Gastroesophageal sphincter (tissue), 4 donors: Measurements from ENCODE around the gene UCHL3. TPM values are rescaled to one million over a fixed set of nuclear protein-coding genes. Genes with fewer than 3 reads are reported as not detected.
A peak's percentile ranks its signal among the peaks of the same experiment; 100 is the strongest.

Experiments
- ATAC-seq: fragments of 150-250 bp; one replicate; pipeline ENCODE4 v1.9.1; 2016; ENCODE audit warnings: mild to moderate bottlenecking, moderate library complexity
- H3K27ac ChIP-seq, 4 donors: fragments of 200-600 bp; sonication (generic) in 3 of 4; 1 replicate in 3 of 4; 2 replicates in 1 of 4; pipeline ENCODE4 v1.5.1; 2016 to 2019
- H3K27me3 ChIP-seq: fragments of 200-600 bp; sonication (generic); one replicate; pipeline ENCODE4 v1.5.1; 2019
- H3K36me3 ChIP-seq, 2 donors: fragments of 200-600 bp; sonication (generic); one replicate each; pipeline ENCODE4 v1.5.1; 2019; ENCODE audit warnings: control low read depth in 1 of 2
- H3K4me1 ChIP-seq, 3 donors: fragments of 200-600 bp; sonication (generic); 1 replicate in 2 of 3; 2 replicates in 1 of 3; pipeline ENCODE4 v1.5.1; 2016 to 2019; ENCODE audit warnings: control low read depth in 2 of 3
- H3K4me3 ChIP-seq, 2 donors: fragments of 200-600 bp; sonication (generic); one replicate each; pipeline ENCODE4 v1.5.1; 2019; ENCODE audit warnings: mild to moderate bottlenecking in 1 of 2, moderate library complexity in 1 of 2
- H3K9me3 ChIP-seq, 3 donors: fragments of 200-600 bp; sonication (generic); one replicate each; pipeline ENCODE4 v1.5.1; 2017 to 2019; ENCODE audit warnings: control low read depth in 2 of 3
- EP300 ChIP-seq: sonication (generic); formaldehyde crosslinking; IDR thresholded peaks from one replicate; pipeline ENCODE4 v1.6.1; 2017; ENCODE audit warnings: antibody characterized with exemption, mild to moderate bottlenecking
- POLR2A ChIP-seq, 2 donors: fragments of 450-650 bp; IDR thresholded peaks; one replicate each; pipeline ENCODE4 v1.6.1; 2017; ENCODE audit warnings: antibody characterized with exemption in 2 of 2, mild to moderate bottlenecking in 2 of 2, moderate library complexity in 1 of 2
- POLR2AphosphoS5 ChIP-seq: sonication (generic); formaldehyde crosslinking; IDR thresholded peaks from one replicate; pipeline ENCODE4 v1.6.1; 2017; ENCODE audit warnings: antibody characterized with exemption
- WGBS, 2 donors: methylation state at CpG; one replicate each; pipeline ENCODE4 v1.1.5; 2018; ENCODE audit warnings: low coverage in 1 of 2; 5-methylcytosine and 5-hydroxymethylcytosine counted together
- total RNA-seq, 4 donors: library from RNA; depleted of rRNA; stranded (reverse); fragments of >200 nt; gene quantifications; one replicate each; pipeline ENCODE4 v1.1.0, GENCODE V29; 2016
- TF ChIP-seq, protein P1 (sequence below), 4 experiments: fragments of 200-600 bp in 2 of 4; fragments of 450-650 bp in 2 of 4; sonication (generic) in 1 of 4; IDR thresholded peaks; one replicate each; pipeline ENCODE4 v1.5.1; 2017 to 2019; ENCODE audit warnings: antibody characterized with exemption in 4 of 4, mild to moderate bottlenecking in 2 of 4, moderate library complexity in 2 of 4

Gene UCHL3
- total RNA-seq, 4 donors from 2014 or later = 4.0 to 28.2 (median 19.0) TPM

DNA sequence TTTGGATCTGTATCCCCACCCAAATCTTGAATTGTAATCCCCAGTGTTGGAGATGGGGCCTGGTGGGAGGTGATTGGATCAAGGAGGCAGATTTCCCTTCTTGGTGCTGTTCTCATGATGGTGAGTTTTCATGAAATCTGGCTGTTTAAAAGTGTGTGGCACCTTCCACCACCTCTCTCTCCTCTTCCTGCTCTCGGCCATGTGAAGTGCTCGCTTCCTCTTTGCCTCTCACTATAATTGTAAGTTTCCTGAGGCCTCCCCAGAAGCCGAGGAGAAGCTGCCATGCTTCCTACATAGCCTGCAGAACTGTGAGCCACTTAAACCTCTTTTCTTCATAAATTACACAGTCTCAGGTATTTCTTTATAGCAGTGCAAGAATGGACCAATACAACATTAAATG lies 27.6 kb upstream of the UCHL3 start:
- no peak for ATAC-seq
- H3K27ac ChIP-seq = no peak overlapping the region
- 79 to 88% methylated on average over 2 to 3 of the region's 3 CpGs for WGBS, 2 donors
- H3K4me1 ChIP-seq = no peaks in the 10 kb centered on the region
- H3K27me3 ChIP-seq = no peaks in the 10 kb centered on the region
- TF ChIP-seq POLR2A (IDR thresholded peaks at IDR 0.05) (no peak), EP300 (no peak), POLR2AphosphoS5 (no peak)
- TF ChIP-seq, protein P1, sequence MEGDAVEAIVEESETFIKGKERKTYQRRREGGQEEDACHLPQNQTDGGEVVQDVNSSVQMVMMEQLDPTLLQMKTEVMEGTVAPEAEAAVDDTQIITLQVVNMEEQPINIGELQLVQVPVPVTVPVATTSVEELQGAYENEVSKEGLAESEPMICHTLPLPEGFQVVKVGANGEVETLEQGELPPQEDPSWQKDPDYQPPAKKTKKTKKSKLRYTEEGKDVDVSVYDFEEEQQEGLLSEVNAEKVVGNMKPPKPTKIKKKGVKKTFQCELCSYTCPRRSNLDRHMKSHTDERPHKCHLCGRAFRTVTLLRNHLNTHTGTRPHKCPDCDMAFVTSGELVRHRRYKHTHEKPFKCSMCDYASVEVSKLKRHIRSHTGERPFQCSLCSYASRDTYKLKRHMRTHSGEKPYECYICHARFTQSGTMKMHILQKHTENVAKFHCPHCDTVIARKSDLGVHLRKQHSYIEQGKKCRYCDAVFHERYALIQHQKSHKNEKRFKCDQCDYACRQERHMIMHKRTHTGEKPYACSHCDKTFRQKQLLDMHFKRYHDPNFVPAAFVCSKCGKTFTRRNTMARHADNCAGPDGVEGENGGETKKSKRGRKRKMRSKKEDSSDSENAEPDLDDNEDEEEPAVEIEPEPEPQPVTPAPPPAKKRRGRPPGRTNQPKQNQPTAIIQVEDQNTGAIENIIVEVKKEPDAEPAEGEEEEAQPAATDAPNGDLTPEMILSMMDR (IDR thresholded peaks at IDR 0.05) = no peak
- H3K36me3 ChIP-seq = peaks cover 0 to 21% of the 10 kb centered on the region in 2 donors
- H3K4me3 ChIP-seq = no peak overlapping the region
- no peaks in the 10 kb centered on the region for H3K9me3 ChIP-seq

DNA sequence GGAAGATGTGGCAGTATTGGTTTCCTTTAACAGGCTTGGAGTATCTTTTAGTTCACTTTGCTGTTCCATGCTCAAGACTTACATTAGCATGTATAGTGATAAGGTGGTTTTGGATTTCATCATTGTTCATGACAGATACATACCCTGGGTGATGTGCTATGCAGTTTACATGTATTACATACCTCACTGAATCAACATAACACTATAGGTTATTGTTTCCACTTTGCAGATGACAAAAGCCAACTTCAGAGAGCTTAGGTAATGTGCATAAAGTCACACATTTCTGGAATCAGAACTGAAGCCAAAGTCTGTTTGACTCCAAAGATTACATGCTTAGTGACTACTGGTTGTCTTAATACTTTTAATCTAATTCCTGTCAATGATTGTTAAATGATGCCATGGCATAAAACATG lies 19.0 kb upstream of the UCHL3 start:
- Histone ChIP-seq H3K27ac (no peak overlapping the region), H3K27me3 (no peaks in the 10 kb centered on the region), H3K9me3 (no peaks in the 10 kb centered on the region), H3K4me1 (peaks cover 0 to 21% (median 0%) of the 10 kb centered on the region in 3 donors), H3K4me3 (no peak overlapping the region), H3K36me3 (peaks cover 0 to 56% of the 10 kb centered on the region in 2 donors)
- no peak for TF ChIP-seq EP300
- TF ChIP-seq POLR2A (IDR thresholded peaks at IDR 0.05) = no peak
- TF ChIP-seq, protein P1 (IDR thresholded peaks at IDR 0.05) = no peak
- TF ChIP-seq POLR2AphosphoS5 = no peak
- ATAC-seq = no peak

DNA sequence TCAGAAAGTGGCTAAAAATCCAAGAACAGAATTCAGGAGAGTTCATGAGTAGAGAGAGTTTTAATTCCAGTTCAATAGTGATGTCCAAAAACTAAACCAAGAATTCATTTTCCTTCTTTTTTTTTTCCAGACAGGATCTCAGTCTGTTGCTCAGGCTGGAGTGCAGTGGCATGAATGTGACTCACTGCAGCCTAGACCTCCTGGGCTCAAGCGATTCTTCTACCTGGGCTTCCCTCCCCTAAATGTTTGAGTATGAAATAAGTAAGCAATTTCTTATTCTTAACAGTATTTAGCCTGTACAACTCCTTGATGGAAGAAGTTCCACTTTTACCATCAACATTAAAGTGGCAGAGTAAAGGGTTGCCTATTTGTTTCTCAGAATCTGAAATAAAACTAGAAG lies 15.7 kb upstream of the UCHL3 start:
- no peaks in the 10 kb centered on the region for H3K27me3 ChIP-seq
- 100% methylated on average over 1 of the region's 1 CpG; no CpG with 5 or more reads in 1 of the 2 donors for WGBS, 2 donors
- no peak for ATAC-seq
- H3K27ac ChIP-seq = no peak overlapping the region
- peaks cover 0 to 26% of the 10 kb centered on the region in 2 donors for H3K36me3 ChIP-seq
- peaks cover 6 to 42% (median 11%) of the 10 kb centered on the region in 3 donors for H3K4me1 ChIP-seq
- no peaks in the 10 kb centered on the region for H3K9me3 ChIP-seq
- no peak overlapping the region for H3K4me3 ChIP-seq
- TF ChIP-seq, protein P1 (IDR thresholded peaks at IDR 0.05) = no peak
- no peak for TF ChIP-seq POLR2A (IDR thresholded peaks at IDR 0.05)
- no peak for TF ChIP-seq EP300
- no peak for TF ChIP-seq POLR2AphosphoS5

DNA sequence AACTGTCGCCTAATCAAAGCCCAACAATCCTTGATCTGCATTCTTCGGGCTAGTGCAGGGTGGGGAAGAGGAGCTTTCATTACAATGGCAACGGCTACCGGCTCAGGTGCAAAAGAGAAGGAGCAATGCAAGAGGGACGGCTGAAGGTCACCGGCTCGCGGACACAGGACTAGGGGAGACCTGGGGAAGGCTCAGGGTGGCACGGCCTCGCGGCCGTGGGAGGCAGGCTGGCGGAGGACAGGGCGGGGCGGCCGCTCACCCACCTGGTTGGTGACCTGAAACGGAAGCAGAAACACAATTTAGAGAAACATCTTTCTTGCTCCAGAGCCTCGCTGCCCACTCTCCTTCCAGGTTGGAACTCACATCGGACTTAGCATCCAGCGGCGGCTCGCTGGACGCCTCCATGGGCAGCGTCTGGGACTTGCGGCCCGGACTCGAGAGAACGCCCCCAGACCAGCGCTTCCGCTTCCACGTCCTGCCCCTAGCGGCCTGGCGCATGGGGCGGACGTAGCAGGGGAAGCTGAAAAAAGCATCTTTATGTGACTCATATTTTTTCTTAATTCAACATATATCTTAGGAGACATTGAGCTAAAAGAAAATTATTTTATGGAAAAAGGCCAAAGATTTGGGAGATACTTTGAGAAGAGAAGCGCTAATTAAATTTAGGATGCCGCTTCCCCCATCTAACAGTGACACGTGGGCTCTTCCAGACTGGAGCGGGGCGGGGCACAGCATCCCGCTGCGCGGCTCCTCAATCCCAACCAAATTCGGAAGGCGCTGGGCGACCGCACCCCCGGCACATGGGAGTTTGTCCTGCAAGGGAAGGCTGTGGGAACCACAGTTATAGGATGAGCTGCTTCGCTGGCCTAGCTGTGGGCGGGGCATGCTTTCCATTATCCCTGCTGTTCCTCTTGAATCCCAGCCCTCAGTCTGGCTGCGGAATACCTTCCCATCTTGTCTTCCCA lies 11.9 kb upstream of the UCHL3 start, which contains the start of gene COMMD6:
TSS of gene COMMD6 (minus strand) at position 441 of the 965 bp plus-strand sequence. CDS start at position 405, 36 bp downstream.
- WGBS, 2 donors = 0 to 1% methylated on average over 20 to 35 of the region's 51 CpGs
- TF ChIP-seq EP300 (no peak), POLR2AphosphoS5 (peak; percentile 65), POLR2A (IDR thresholded peaks at IDR 0.05) (peak; percentile 44 to 50)
- TF ChIP-seq, protein P1 (IDR thresholded peaks at IDR 0.05) = peak; percentile 49 to 84 (median 84)

More for the DNA sequence above, 11.9 kb upstream of the UCHL3 start, which contains the start of gene COMMD6:
- peaks cover 6 to 36% (median 11%) of the 10 kb centered on the region in 3 donors for H3K4me1 ChIP-seq
- peak within 1 kb of the TSS; percentile 64 to 83 (median 82) for H3K27ac ChIP-seq
- no peaks in the 10 kb centered on the region for H3K9me3 ChIP-seq
- H3K36me3 ChIP-seq = peaks cover 0 to 26% of the 10 kb centered on the region in 2 donors
- ATAC-seq = peak; percentile 97
- no peaks in the 10 kb centered on the region for H3K27me3 ChIP-seq
- peak within 1 kb of the TSS; percentile 63 to 89 for H3K4me3 ChIP-seq
